ENCODE data around the gene CNNM1. TPM values are rescaled to one million over a fixed set of nuclear protein-coding genes. Genes with fewer than 3 reads are reported as not detected.

Gene CNNM1
- total RNA-seq, 1 donor from 2014 or later, result 0.35 TPM

GRCh38 chr10:99443500-99443899, 114.3 kb downstream of the CNNM1 start:
- DNase-seq (no peak), ATAC-seq (no peak)
- H3K4me1 ChIP-seq, result no peaks in the 10 kb centered on the region
- H3K27me3 ChIP-seq (ENCODE audit: low read depth), result no peaks in the 10 kb centered on the region
- TF ChIP-seq CTCF (IDR thresholded peaks at IDR 0.05), result no peak
- H3K27ac ChIP-seq, result no peak overlapping the region
- no peak overlapping the region for H3K4me3 ChIP-seq
- no peaks in the 10 kb centered on the region for H3K9me3 ChIP-seq
- no peaks in the 10 kb centered on the region for H3K36me3 ChIP-seq
- intact Hi-C loops (cut with DNase I), result no loop called here

Other genes with a start within 250 kb of the CNNM1 start
- gene HPSE2, start 93.5 kb upstream of the CNNM1 start, total RNA-seq, result 0.77 TPM
- gene GOT1, start 101.3 kb downstream of the CNNM1 start, total RNA-seq, result 16.9 TPM
- not detected for gene NKX2-3, start 203.6 kb downstream of the CNNM1 start, total RNA-seq